Vagina (tissue), 2 donors: ENCODE results near the gene PIAS1.

Experiments
- CTCF ChIP-seq, 3 experiments: fragments of 450-650 bp in 2 of 3; fragments of 200-600 bp in 1 of 3; sonication (generic) in 1 of 3; IDR thresholded peaks; one replicate each; pipeline ENCODE4 v1.5.1; 2017 to 2019; ENCODE audit warnings: antibody characterized with exemption in 3 of 3, mild to moderate bottlenecking in 2 of 3, moderate library complexity in 2 of 3
- POLR2A ChIP-seq, 2 donors: fragments of 450-650 bp; IDR thresholded peaks; one replicate each; pipeline ENCODE4 v1.6.1; 2017; ENCODE audit warnings: antibody characterized with exemption in 2 of 2, mild to moderate bottlenecking in 2 of 2, moderate library complexity in 2 of 2
- POLR2AphosphoS5 ChIP-seq, 2 donors: sonication (generic); formaldehyde crosslinking; IDR thresholded peaks; one replicate each; pipeline ENCODE4 v1.9.0; 2017; ENCODE audit warnings: antibody characterized with exemption in 2 of 2, mild to moderate bottlenecking in 2 of 2, low read depth in 1 of 2; ENCODE audit not compliant: insufficient read depth in 1 of 2

DNA sequence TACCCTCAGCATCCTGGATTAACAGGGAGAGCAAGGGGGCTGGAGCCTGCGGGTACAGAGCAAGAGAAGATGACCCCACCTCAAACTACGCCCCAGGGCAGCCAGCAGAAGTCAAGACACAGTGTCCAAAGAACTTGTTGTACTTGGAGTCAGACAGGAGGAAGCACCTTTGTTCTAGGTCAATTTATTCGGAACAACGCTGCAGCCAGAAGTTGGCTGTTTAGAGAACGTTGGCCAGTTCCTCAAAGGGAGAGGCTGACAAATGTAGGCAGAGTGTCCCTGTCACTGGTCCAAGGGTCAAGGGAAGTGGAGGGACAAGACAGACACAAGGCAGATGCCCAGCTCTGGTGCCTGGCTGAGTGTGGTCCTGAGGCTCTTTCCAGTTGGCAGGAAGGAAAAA lies 32.1 kb upstream of the PIAS1 start:
- TF ChIP-seq CTCF (IDR thresholded peaks at IDR 0.05) (no peak), POLR2A (IDR thresholded peaks at IDR 0.05) (no peak), POLR2AphosphoS5 (IDR thresholded peaks at IDR 0.05; ENCODE audit: insufficient read depth in 1 of 2, low read depth in 1 of 2) (no peak)
